Epithelial cell of esophagus (primary cell): ENCODE measurements around the gene ROBO1.

Experiments
- DNase-seq: peaks from one replicate; pipeline ENCODE4 v3.0.0; 2010; ENCODE audit warnings: low read depth
- H3K4me3 ChIP-seq: 2 replicates; pipeline ENCODE4 v1.5.1; 2011; ENCODE audit warnings: mild to moderate bottlenecking, low read length, control low read depth
- CTCF ChIP-seq: IDR thresholded peaks from 2 replicates; pipeline ENCODE4 v1.5.1; 2011; ENCODE audit warnings: low read depth, mild to moderate bottlenecking, low read length, control low read depth, inconsistent platforms; ENCODE audit not compliant: insufficient read depth; ENCODE audit errors: missing control alignments

Gene ROBO1

GRCh38 chr3:78823434-78823833 is 944.4 kb downstream of the ROBO1 start:
- no peak for DNase-seq
- H3K4me3 ChIP-seq: no peak overlapping the region
- no peak for TF ChIP-seq CTCF

DNA sequence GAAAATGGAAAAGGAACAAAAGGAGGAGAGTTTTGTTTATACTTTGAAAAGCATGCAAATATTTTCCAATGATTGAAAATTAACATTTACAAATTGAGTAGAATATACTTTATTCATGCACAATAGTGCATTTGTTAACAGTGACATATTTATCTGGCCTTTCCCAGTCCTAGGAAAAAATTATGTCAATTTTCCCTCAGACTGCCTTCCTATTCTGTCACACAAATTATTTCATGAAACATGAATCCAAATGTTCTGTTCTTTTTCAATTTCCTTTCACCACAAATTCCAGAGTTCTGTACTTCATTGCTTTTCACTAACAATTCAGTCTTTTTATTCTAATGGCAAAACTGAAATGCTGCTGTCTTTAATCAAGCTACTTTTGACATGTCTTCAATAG is 945.1 kb downstream of the ROBO1 start:
- no peak for TF ChIP-seq CTCF
- DNase-seq: no peak
- no peak overlapping the region for H3K4me3 ChIP-seq

DNA sequence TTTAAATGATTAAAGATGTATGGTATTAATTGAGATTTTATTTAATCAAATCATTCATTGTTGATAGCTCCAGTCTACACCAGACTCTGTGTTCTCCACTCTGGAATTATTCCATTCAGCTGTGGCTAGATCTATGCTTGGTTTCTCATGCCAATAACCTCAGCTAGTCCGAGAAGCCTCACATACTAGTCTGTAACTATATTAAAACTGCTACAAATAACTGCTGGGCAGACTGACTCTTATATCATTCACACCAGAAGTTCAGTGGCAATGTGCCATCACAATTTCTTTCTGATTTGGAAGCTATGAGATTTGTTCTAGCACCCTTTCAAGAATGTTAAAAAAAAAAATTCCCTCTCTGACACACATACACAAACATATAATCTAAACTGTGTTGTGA is 947.3 kb downstream of the ROBO1 start:
- H3K4me3 ChIP-seq: no peak overlapping the region
- DNase-seq: no peak
- no peak for TF ChIP-seq CTCF

DNA sequence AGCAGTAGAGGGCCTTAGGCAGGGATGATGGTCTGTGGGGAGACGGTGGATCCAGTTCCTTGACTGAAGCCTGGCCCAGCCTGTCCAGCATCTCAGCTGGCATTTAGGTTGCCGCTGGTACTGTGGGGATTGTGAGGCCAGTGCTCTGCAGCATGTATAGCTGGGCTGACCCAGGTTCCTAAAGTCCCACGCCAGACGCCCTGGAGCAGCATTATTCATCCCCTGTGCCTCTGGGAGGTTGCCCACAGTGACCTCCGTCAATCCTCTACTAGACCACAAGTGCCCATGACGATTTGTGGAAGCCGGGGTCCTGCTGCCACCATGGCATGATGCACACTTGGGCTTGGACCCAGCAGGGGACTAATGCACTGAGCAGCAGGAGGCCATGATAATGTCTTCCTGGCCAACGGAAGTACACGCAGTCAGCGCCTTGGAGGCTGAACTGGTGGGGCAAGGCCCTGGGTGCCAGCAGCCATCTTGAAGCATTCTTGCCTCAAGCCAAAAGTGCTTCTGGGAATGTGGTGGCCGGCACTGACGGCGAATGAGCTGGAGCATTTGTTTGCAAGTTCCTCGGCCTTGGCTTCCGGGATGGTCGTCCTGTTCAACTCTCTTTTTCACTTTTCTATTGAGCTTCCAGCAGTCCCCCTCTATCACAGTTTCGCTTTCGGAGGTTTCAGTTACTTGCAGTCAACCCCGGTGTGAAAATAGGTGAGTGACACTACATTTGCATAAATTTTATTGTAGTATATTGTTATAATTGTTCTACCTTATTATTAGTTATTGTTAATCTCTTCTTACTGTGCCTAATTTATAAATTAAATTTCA is 949.4 kb downstream of the ROBO1 start:
- DNase-seq: no peak
- no peak overlapping the region for H3K4me3 ChIP-seq
- no peak for TF ChIP-seq CTCF

GRCh38 chr3:78814893-78815562 is 952.8 kb downstream of the ROBO1 start:
- H3K4me3 ChIP-seq: no peak overlapping the region
- no peak for DNase-seq
- TF ChIP-seq CTCF: no peak

DNA sequence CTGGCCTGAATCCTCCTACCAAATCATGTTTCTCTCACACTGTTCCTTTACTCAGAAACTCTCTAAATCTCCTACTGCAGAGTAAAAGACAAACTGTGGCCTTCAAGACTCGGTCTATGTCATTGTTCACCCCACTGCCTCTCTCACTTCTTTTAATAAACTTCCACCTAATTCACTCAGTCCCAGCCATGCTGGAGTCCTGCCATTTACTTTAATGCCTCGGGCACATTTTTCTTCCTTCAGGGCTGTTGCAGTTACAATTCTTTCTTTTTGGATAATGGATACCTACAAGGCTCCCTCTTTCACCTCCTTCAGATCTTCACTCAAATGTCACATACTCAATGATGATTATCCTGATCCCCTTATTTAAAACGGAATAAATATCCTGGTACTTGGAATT is 955.6 kb downstream of the ROBO1 start:
- DNase-seq: no peak
- no peak overlapping the region for H3K4me3 ChIP-seq
- TF ChIP-seq CTCF: no peak
